Hematopoietic multipotent progenitor cell treated with erythropoietin and hydrocortisone succinate and interleukin-3 and kit ligand, for 8 days (in vitro differentiated cells): ENCODE measurements around the gene NAA30.
A peak's percentile ranks its signal among the peaks of the same experiment; 100 is the strongest.

Experiments
- DNase-seq: peaks from one replicate; pipeline ENCODE4 v3.0.0-alpha.2; 2015

The NAA30 gene

GRCh38 chr14:57400556-57401494 lies 10.4 kb downstream of the NAA30 start:
- no peak for DNase-seq

DNA sequence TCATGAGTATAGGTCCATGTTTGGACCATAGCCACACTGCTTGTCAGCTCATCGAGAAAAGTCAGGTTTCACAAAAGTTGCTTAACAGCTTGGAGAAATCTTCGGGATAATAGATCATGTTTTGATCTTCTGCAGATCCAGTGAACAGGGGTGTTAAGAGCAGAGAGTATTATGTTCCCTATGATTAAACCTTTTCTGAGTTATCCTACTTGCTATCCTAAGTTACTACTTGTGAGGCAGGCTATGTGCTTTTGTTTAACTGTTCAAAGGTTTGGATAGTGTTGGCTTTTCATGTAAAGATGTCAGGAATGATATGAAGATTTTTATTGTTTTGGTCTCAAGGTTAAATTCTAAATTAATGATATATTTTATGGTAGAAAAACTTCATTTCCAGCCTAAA lies 11.1 kb downstream of the NAA30 start:
- DNase-seq, result no peak

GRCh38 chr14:57402173-57402852 lies 11.9 kb downstream of the NAA30 start:
- DNase-seq, result no peak

DNA sequence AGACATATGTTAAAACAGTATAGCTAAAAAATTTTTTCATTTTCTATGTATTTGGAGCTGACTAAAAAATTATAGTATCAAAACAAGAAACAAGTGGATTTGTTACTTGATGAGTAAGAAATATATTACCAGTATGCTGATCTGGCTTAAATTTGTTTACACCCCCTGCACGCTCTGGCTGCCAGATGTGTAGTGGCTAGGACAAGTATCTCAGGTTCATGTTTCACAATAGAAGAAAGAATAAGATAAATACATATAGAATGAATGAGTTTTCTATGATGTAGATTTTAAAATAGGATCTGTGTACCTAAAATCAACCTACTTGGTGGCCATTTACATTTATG lies 13.1 kb downstream of the NAA30 start:
- no peak for DNase-seq

- no peak for DNase-seq
These were observed 15.2 kb downstream of the NAA30 start for GRCh38 chr14:57405562-57405961.

DNA sequence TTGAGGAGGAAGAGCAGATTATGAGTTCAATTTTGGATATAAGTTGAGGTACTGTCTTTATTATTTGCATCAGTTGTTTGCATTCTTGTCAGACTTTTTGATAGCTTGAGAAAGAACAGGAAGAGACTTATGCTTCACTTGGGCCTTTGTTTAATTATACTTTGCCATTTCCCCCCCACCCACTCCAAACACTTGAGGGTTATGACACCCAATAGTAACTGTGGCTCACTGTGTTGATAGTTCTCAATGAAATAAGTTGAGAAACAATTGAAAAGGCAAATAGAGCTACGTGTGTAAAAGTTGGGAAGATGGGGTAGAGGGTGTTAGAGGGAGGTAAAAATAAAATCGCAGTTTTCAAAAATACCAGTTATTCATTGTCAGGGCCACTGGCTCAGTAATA lies 17.7 kb downstream of the NAA30 start:
- no peak for DNase-seq

DNA sequence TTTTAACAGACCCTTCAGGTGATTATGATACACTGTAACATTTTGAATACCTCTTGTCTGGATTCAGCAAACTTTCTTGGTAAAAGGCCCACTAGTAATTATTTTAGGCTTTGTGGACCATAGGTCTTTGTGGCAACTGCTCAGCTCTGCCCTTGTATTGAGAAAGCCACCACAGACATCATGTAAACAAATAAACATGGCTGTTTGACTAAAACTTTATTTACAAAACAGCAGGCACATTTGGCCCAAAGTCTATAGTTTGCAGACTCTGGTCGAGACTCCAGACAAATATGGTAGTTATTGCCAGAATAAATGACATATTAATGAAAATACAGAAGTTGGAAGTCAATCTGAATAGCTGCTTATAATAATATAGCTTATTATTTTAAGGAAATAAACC lies 18.2 kb downstream of the NAA30 start:
- no peak for DNase-seq

DNA sequence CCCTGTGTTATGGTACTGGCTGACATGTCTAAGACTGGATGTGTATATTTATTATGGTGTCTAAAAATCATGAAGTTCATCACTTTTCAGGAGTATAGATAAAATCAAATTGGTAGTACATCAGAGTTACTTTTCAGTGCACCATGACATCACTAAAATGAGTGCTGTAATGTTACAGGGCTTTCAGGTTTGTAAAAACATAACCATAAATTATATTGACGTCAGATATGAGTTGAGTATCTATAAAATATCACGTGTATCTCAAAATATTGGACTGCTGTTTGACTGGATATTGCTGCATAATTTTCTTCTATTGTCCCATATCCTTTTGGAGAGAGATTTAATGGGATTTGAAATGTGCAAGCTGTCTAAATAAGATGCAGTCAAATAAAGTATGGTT lies 22.0 kb downstream of the NAA30 start:
- no peak for DNase-seq

DNA sequence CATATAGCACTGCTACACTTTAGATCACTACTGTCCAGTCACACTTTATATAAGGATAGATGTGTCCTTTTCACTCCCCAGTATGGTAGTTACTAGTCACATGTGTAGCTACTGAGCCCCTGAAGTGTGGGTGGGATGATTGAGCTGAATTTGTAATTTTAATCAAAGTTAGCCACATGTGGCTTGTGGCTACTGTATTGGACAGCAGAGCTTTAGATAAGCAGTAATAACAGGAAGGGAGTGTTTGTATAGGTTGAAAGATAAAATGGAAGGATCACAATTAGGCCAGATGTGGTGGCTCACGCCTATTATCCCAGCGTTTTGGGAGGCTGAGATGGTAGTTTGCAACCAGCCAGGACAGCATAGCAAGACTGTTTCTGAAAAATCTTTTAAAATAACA lies 23.5 kb downstream of the NAA30 start:
- DNase-seq, result peak; percentile 70

GRCh38 chr14:57417228-57417627 lies 26.8 kb downstream of the NAA30 start:
- no peak for DNase-seq

DNA sequence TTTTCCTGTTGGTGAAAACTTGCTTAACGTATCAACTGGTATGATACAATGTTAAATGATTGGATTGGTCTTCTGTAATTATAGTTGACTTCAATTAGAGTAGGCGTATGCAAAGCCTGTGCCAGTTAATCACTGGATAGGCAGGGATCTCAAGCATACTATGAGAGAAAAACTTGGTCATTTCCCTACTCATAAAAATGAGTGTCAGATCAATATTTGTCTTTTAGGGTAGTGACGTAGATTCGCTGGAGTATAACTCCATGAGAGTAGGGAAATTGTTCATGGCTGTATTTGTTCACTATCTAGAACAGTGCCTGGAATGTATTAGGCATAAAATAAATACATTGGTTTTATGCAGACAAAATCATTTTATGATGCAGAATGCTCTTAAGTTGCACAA lies 28.6 kb downstream of the NAA30 start:
- DNase-seq, result no peak

- no peak for DNase-seq
These were observed 29.6 kb downstream of the NAA30 start for GRCh38 chr14:57420033-57420432.

- no peak for DNase-seq
These were observed 30.6 kb downstream of the NAA30 start for GRCh38 chr14:57420986-57421385.

DNA sequence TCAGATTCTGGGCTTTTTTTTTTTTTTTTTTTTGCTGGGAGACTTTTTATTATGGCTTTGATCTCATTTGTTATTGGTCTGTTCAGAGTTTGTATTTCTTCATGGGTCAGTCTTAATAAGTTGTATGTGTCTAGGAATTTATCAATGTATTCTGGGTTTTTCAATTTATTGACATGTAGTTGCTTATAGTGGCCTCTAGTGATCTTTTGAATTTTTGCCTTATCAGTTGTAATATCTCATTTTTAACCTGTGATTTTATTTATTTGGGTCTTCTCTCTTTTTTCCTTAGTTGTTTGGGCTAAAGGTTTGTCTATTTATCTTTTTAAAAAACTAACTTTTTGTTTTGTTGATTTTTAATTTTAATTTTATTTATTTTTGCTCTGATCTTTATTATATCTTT lies 45.5 kb downstream of the NAA30 start:
- no peak for DNase-seq

GRCh38 chr14:57461777-57462320 lies 71.5 kb downstream of the NAA30 start:
- DNase-seq, result no peak

GRCh38 chr14:57462551-57462950 lies 72.2 kb downstream of the NAA30 start:
- DNase-seq, result no peak

- DNase-seq, result no peak
These were observed 73.8 kb downstream of the NAA30 start for GRCh38 chr14:57464008-57464730.
